Hematopoietic multipotent progenitor cell treated with erythropoietin and hydrocortisone succinate and interleukin-3 and kit ligand, for 6 days (in vitro differentiated cells): ENCODE measurements around the gene TTLL8.
"Not testable (repeated sequence)": the region's sequence is repeated elsewhere in the genome, so short reads cannot be mapped to it uniquely, and the experiment has no call there.

Source experiments
- DNase-seq: peaks from one replicate; pipeline ENCODE4 v3.0.0-alpha.2; 2015

TTLL8 gene

GRCh38 chr22:49999946-50000586 is 58.0 kb downstream of the TTLL8 start:
- DNase-seq, result no peak

GRCh38 chr22:49999063-49999945 is 58.8 kb downstream of the TTLL8 start:
- DNase-seq, result peak; percentile 52

GRCh38 chr22:49998718-49999062 is 59.4 kb downstream of the TTLL8 start:
- DNase-seq, result no peak

GRCh38 chr22:49997932-49998717 is 60.0 kb downstream of the TTLL8 start:
- DNase-seq, result no peak

GRCh38 chr22:49997251-49997599 is 60.9 kb downstream of the TTLL8 start:
- no peak for DNase-seq

- no peak for DNase-seq
These were observed 61.4 kb downstream of the TTLL8 start for GRCh38 chr22:49996518-49997250.

GRCh38 chr22:49996119-49996517 is 62.0 kb downstream of the TTLL8 start:
- no peak for DNase-seq

- DNase-seq, result no peak
These were observed 62.6 kb downstream of the TTLL8 start for GRCh38 chr22:49995361-49996118.

- no peak for DNase-seq
These were observed 63.1 kb downstream of the TTLL8 start for GRCh38 chr22:49995041-49995360.

GRCh38 chr22:49994361-49995040 is 63.6 kb downstream of the TTLL8 start:
- DNase-seq, result no peak

GRCh38 chr22:49993649-49994360 is 64.3 kb downstream of the TTLL8 start:
- DNase-seq, result no peak

- DNase-seq, result peak; percentile 86
These were observed 65.0 kb downstream of the TTLL8 start for GRCh38 chr22:49992921-49993648.

- no peak for DNase-seq
These were observed 66.1 kb downstream of the TTLL8 start for GRCh38 chr22:49991907-49992533.

- no peak for DNase-seq
These were observed 66.9 kb downstream of the TTLL8 start for GRCh38 chr22:49991167-49991566.

GRCh38 chr22:49989826-49990225 is 68.3 kb downstream of the TTLL8 start:
- not testable (repeated sequence) for DNase-seq

GRCh38 chr22:49986325-49986724 is 71.8 kb downstream of the TTLL8 start:
- no peak for DNase-seq

GRCh38 chr22:49983148-49984042 is 74.7 kb downstream of the TTLL8 start:
- DNase-seq, result peak; percentile 39

- not testable (repeated sequence) for DNase-seq
These were observed 76.3 kb downstream of the TTLL8 start for GRCh38 chr22:49981799-49982198.
